ENCODE data around the gene PARK7.
"Not testable (repeated sequence)": the region's sequence is repeated elsewhere in the genome, so short reads cannot be mapped to it uniquely, and the experiment has no call there.

PARK7 gene

DNA sequence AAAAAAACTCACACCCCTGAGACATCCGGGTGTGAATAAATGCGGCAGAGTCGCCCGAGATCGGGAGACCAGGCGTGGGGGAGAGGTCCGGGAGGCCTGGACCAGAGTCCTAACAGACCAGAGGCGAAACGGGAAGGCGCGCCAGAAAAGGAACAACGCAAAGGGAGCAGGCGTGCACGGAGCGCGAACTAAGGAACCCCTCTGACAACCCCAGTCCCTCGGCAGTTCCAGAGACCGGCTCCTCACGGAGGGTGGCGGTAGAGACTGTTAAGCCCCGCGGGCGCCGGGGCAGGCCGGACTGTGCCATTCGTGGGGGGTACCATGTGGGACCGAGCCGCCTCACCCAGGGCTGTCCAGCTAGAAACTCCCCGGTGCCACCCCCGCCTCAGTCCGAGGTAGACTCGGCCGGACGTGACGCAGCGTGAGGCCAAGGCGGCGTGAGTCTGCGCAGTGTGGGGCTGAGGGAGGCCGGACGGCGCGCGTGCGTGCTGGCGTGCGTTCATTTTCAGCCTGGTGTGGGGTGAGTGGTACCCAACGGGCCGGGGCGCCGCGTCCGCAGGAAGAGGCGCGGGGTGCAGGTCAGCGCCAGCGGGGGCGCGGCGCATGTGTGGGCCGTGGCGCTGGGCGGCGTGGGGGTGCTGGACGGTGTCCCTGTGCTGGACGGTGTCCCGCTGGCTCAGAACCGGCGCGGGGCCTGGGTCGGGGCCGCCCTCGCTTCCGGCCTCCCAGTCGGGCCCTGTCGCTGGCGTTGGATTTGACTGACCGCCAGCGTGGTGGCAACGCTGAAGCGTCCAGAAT, at the start of gene PARK7:
PARK7 (plus strand) TSS at position 496 of the 798 bp plus-strand sequence. CDS start 1,075 bp downstream, outside the sequence.
- Mint-ChIP-seq H3K4me1 (peaks cover 12 to 34% of the 10 kb centered on the region in 2 donors), H3K27ac (peak within 1 kb of the TSS; percentile 97), H3K9me3 (no peaks in the 10 kb centered on the region), H3K27me3 (no peaks in the 10 kb centered on the region), H3K4me3 (peak within 1 kb of the TSS; percentile 92 to 96), H3K36me3 (peaks cover 25 to 38% of the 10 kb centered on the region in 2 donors)
- DNase-seq: peak; percentile 100
- ATAC-seq (replicated peaks): peak; percentile 95

- peaks cover 9 to 10% of the 10 kb centered on the region in 2 donors for H3K4me1 Mint-ChIP-seq
- peaks cover 0 to 1% of the 10 kb centered on the region in 2 donors for H3K36me3 Mint-ChIP-seq
- no peaks in the 10 kb centered on the region for H3K9me3 Mint-ChIP-seq
- DNase-seq (no peak), ATAC-seq (replicated peaks) (peak in 1 of 2 donors; percentile 48)
- peaks cover 2 to 5% of the 10 kb centered on the region in 2 donors for H3K27me3 Mint-ChIP-seq
- H3K4me3 Mint-ChIP-seq: no peak overlapping the region
- no peak overlapping the region for H3K27ac Mint-ChIP-seq
Observed at GRCh38 chr1:7912145-7912544, 49.4 kb upstream of the PARK7 start.

DNA sequence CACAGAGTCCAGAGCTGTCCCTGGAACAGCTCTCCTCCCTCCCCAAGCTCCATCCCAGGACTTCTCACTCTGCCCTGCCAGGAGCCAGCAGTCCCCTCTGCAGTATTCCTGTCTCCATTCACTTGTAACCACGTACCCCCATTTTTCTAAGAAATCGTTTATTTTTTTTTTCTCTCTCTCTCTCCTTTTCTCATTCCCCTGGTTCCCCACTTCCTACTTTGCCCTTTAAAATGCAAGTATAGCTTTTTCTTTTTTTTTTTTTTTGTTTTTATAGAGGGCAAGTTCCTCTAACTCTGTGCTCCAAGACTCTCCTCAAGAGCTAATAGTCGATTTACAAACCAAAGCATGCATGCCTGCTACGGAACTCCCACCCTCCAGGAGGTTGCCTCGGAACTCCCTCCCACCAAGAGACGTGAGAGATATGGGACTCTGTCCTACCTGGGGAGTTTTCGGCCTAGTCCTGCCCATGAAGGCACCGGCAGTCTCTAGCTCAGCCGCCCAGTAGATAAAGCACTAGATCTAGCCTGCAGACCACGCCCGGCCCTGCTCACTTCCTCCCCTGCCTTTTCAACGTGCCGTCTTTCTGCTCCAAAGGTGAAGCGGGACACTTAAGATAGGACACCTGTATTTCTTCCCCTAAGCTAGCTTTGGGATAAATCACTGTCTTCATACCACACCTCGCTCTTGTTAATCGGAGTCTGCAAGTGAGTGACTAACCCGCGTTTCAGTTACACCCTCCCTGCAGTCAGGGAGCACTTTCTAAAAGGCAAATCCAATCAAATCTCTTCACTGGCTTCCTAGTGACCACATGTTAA, 48.6 kb upstream of the PARK7 start:
- H3K36me3 Mint-ChIP-seq: peaks cover 0 to 4% of the 10 kb centered on the region in 2 donors
- H3K27ac Mint-ChIP-seq: peak overlapping the region; percentile 3
- H3K4me1 Mint-ChIP-seq: peaks cover 9 to 10% of the 10 kb centered on the region in 2 donors
- ATAC-seq (replicated peaks) (peak in 1 of 2 donors; percentile 41), DNase-seq (no peak)
- peaks cover 5% of the 10 kb centered on the region in 2 donors for H3K27me3 Mint-ChIP-seq
- H3K9me3 Mint-ChIP-seq: no peaks in the 10 kb centered on the region
- peak overlapping the region in 1 of 2 donors; percentile 33 for H3K4me3 Mint-ChIP-seq

DNA sequence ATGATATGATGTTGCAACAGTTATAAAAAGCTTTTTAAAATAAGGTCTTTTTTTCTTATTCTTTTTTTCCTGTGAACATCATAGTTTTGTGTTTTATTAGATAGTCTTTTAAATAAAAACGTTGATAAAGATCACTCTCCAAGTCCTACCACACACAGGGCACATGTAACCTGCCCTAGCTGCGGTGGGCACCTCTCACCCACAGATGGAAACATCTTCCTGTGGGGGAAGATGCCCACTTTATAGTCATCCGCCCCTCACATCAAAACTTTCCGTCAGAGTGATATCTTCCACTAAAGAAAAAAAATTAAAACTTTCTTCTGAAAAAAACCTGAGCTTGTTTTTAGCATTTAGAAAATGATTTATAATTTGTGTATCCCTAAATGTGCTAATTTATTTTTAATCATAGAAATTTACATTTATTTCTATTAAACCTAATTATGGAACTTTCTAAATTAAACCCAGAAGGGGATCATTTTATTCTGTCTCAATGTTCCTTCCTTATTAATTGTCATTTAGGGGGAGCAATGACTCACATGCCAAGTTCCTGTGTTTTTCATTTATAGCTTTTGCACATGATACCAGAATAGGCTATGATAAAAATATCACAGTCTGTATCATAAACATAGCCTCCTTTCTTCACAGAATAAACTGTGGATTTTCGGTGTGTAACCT, 45.5 kb upstream of the PARK7 start:
- peaks cover 17 to 22% of the 10 kb centered on the region in 2 donors for H3K4me1 Mint-ChIP-seq
- H3K9me3 Mint-ChIP-seq: no peaks in the 10 kb centered on the region
- peaks cover 1 to 10% of the 10 kb centered on the region in 2 donors for H3K36me3 Mint-ChIP-seq
- peaks cover 5% of the 10 kb centered on the region in 2 donors for H3K27me3 Mint-ChIP-seq
- ATAC-seq (replicated peaks): no peak
- H3K27ac Mint-ChIP-seq: no peak overlapping the region
- no peak for DNase-seq
- H3K4me3 Mint-ChIP-seq: no peak overlapping the region

GRCh38 chr1:7916501-7916830, 45.0 kb upstream of the PARK7 start:
- Mint-ChIP-seq H3K4me3 (no peak overlapping the region), H3K27ac (no peak overlapping the region), H3K27me3 (peaks cover 5% of the 10 kb centered on the region in 2 donors), H3K36me3 (peaks cover 1 to 10% of the 10 kb centered on the region in 2 donors), H3K9me3 (no peaks in the 10 kb centered on the region), H3K4me1 (peaks cover 17 to 24% of the 10 kb centered on the region in 2 donors)
- ATAC-seq (replicated peaks): no peak
- DNase-seq: no peak

DNA sequence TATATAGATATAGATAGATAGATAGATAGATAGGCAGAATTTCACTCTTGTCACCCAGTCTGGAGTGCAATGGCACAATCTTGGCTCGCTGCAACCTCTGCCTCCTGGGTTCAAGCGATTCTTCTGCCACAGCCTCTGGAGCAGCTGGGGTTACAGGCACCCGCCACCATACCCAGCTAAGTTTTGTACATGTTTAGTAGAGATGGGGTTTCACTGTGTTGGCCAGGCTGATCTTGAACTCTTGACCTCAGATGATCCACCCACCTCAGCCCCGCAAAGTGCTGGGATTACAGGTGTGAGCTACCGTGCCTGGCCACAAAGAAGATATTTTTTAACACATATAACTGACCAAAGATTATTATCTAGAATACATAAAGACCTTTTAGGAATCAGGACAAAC, 43.5 kb upstream of the PARK7 start:
- H3K27me3 Mint-ChIP-seq; H3K4me3 Mint-ChIP-seq; DNase-seq; H3K9me3 Mint-ChIP-seq; H3K27ac Mint-ChIP-seq; ATAC-seq (replicated peaks): not testable (repeated sequence)
- peaks cover 1 to 14% of the 10 kb centered on the region in 2 donors for H3K36me3 Mint-ChIP-seq
- H3K4me1 Mint-ChIP-seq: peaks cover 13 to 15% of the 10 kb centered on the region in 2 donors

DNA sequence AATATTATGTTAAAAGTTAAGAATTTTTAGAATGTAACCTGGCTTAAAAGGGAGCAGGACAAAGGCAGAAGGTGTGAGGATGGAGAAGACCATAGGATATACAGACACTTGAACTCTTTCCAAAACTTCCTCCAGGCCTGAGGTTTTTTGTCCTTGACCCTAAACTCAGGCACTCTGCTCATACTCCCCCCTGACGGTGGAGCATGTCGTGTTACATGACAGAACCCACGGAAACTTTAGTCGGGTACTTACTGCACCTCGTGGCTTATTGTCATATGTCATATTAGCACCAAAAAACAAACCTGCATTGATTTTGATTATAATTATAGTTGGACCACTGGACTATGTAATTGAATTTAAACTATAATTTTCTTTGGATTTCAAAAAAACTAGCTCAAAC, 41.6 kb upstream of the PARK7 start:
- H3K36me3 Mint-ChIP-seq: peaks cover 1 to 18% of the 10 kb centered on the region in 2 donors
- ATAC-seq (replicated peaks) (no peak), DNase-seq (no peak)
- H3K4me1 Mint-ChIP-seq: peaks cover 8 to 14% of the 10 kb centered on the region in 2 donors
- no peak overlapping the region for H3K4me3 Mint-ChIP-seq
- peaks cover 5% of the 10 kb centered on the region in 2 donors for H3K27me3 Mint-ChIP-seq
- no peaks in the 10 kb centered on the region for H3K9me3 Mint-ChIP-seq
- H3K27ac Mint-ChIP-seq: no peak overlapping the region

- DNase-seq (no peak), ATAC-seq (replicated peaks) (no peak)
- H3K9me3 Mint-ChIP-seq: no peaks in the 10 kb centered on the region
- H3K27ac Mint-ChIP-seq: no peak overlapping the region
- H3K4me1 Mint-ChIP-seq: peaks cover 8 to 14% of the 10 kb centered on the region in 2 donors
- H3K4me3 Mint-ChIP-seq: no peak overlapping the region
- H3K36me3 Mint-ChIP-seq: peaks cover 1 to 29% of the 10 kb centered on the region in 2 donors
- H3K27me3 Mint-ChIP-seq: peaks cover 5 to 19% of the 10 kb centered on the region in 2 donors
Observed at GRCh38 chr1:7921796-7922195, 39.7 kb upstream of the PARK7 start.

GRCh38 chr1:7922301-7922700, 39.2 kb upstream of the PARK7 start:
- Mint-ChIP-seq H3K36me3 (peaks cover 4 to 28% of the 10 kb centered on the region in 2 donors), H3K27me3 (peaks cover 3 to 19% of the 10 kb centered on the region in 2 donors), H3K9me3 (no peaks in the 10 kb centered on the region), H3K27ac (no peak overlapping the region), H3K4me1 (peaks cover 8 to 14% of the 10 kb centered on the region in 2 donors), H3K4me3 (no peak overlapping the region)
- DNase-seq (no peak), ATAC-seq (replicated peaks) (no peak)

- peaks cover 10 to 13% of the 10 kb centered on the region in 2 donors for H3K4me1 Mint-ChIP-seq
- not testable (repeated sequence) for H3K9me3 Mint-ChIP-seq; H3K27ac Mint-ChIP-seq; H3K4me3 Mint-ChIP-seq; ATAC-seq (replicated peaks); DNase-seq
- H3K36me3 Mint-ChIP-seq: peaks cover 12 to 42% of the 10 kb centered on the region in 2 donors
- peaks cover 3 to 18% of the 10 kb centered on the region in 2 donors for H3K27me3 Mint-ChIP-seq
Observed at GRCh38 chr1:7927061-7927460, 34.5 kb upstream of the PARK7 start.

- Mint-ChIP-seq H3K36me3 (peaks cover 18 to 42% of the 10 kb centered on the region in 2 donors), H3K9me3 (no peaks in the 10 kb centered on the region), H3K27me3 (peaks cover 3 to 24% of the 10 kb centered on the region in 2 donors), H3K27ac (no peak overlapping the region), H3K4me3 (no peak overlapping the region), H3K4me1 (peaks cover 10 to 13% of the 10 kb centered on the region in 2 donors)
- DNase-seq (no peak), ATAC-seq (replicated peaks) (no peak)
Observed at GRCh38 chr1:7928247-7928646, 33.3 kb upstream of the PARK7 start.

GRCh38 chr1:7929637-7930036, 31.9 kb upstream of the PARK7 start:
- peaks cover 10 to 13% of the 10 kb centered on the region in 2 donors for H3K4me1 Mint-ChIP-seq
- H3K27ac Mint-ChIP-seq: no peak overlapping the region
- no peak for DNase-seq
- peaks cover 10 to 35% of the 10 kb centered on the region in 2 donors for H3K27me3 Mint-ChIP-seq
- H3K9me3 Mint-ChIP-seq: no peaks in the 10 kb centered on the region
- no peak overlapping the region for H3K4me3 Mint-ChIP-seq
- H3K36me3 Mint-ChIP-seq: peaks cover 21 to 50% of the 10 kb centered on the region in 2 donors
- no peak for ATAC-seq (replicated peaks)

GRCh38 chr1:7930645-7931445, 30.7 kb upstream of the PARK7 start:
- Mint-ChIP-seq H3K36me3 (peaks cover 28 to 57% of the 10 kb centered on the region in 2 donors), H3K4me1 (peaks cover 10 to 13% of the 10 kb centered on the region in 2 donors), H3K4me3 (peak overlapping the region in 1 of 2 donors; percentile 12), H3K27ac (peak overlapping the region; percentile 28), H3K27me3 (peaks cover 20 to 42% of the 10 kb centered on the region in 2 donors), H3K9me3 (no peaks in the 10 kb centered on the region)
- DNase-seq (no peak), ATAC-seq (replicated peaks) (peak; percentile 20 to 39)

All from stimulated activated naive B cell treated with anti-CD40 and anti-IgM and Interleukin-4, amounts not matched to agents 10 μg/mL and 1 μg/mL and 100 μg/mL, for 72 hours (primary cell).